DMS114 treated with DMSO at 0.1 percent for 48 hours (cell line): Measurements from ENCODE around the gene DOCK2.
"Not testable (repeated sequence)": the region's sequence is repeated elsewhere in the genome, so short reads cannot be mapped to it uniquely, and the experiment has no call there.

ENCODE experiments used
- DNase-seq: peaks from one replicate; lab custom pipeline; 2025; ENCODE audit not compliant: unreplicated experiment; lab: John Stamatoyannopoulos, UW

Gene DOCK2

DNA sequence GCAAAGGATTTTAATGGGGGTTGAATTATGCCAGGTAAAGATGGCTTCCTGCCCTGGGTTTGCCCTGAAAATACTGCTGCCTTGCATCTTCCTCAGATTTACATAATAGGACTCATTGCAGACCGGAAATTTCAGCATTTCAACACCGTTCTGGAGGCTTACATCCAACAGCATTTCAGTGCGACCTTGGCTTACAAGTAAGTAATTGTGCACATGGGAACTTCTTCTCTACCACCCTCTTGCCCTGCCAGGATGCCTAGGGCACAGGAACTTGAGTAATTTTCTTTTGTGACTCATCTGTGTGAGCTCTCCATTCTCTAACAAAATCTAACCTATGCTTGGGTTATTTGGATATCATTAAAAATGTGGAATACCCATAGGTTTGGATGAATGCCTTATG, 80.2 kb downstream of the DOCK2 start:
- DNase-seq = no peak

DNA sequence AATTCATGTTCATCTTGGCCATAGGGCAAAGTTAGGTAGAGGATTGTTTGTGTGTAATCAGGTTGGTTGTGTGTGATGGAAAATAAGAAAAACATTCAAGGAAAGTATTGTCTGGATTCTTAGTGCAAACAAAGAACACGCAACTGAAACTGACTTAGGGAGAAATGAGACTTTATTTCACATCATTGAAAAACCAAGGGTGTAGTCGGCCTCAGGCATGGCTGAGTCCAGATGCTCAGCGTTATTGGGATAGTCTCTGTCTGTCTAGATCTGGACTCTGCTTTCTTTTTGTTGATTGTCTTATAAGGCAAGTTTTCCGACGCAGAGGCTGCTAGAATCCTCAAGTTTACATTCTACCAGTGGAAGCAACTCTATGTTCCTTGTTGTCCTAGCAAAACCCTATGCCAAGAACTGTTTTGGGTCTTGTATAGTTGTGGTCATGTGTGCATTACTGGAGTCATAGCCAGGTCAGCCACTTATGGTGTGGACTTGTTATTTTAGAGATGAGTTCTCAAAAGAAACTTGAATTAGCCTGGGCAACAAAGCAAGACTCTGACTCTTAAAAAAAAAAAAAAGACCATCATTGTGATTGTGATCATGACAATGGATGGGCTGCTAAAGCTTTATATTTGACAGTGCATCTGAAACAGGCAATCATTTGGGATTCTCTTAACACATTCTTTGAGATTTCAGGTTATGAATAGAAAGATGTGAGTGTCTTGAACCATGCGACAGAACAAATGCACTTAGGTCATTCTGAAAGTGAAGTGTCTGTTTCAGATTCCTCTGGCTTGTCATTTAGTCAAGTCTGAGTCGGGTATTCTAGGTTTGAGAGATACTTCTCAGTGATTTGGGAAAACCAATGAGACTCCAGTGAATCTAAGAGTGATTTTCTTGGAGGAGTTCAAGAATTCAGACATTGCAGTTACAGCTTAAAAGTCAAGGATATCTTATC, 82.6 kb downstream of the DOCK2 start:
- no peak for DNase-seq

DNA sequence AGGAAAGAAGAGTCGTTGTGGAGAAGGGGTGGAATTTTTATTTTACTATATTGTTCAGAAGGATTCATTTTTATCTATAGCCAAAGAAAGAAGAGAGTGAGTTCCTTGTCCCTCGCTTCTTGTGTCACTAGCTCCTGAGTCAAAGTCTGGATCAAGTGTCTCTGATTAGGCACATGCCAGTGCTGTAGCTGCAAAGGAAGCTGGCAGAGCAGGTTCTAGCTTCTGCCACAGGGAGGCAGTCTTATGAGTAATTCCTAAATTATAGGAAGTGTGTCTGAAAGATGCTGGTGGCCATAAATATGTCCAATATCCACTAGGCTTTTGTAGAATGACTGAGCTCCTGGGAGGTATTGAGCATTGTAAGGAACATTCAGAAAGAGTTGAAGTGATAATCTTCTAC, 84.7 kb downstream of the DOCK2 start:
- no peak for DNase-seq

DNA sequence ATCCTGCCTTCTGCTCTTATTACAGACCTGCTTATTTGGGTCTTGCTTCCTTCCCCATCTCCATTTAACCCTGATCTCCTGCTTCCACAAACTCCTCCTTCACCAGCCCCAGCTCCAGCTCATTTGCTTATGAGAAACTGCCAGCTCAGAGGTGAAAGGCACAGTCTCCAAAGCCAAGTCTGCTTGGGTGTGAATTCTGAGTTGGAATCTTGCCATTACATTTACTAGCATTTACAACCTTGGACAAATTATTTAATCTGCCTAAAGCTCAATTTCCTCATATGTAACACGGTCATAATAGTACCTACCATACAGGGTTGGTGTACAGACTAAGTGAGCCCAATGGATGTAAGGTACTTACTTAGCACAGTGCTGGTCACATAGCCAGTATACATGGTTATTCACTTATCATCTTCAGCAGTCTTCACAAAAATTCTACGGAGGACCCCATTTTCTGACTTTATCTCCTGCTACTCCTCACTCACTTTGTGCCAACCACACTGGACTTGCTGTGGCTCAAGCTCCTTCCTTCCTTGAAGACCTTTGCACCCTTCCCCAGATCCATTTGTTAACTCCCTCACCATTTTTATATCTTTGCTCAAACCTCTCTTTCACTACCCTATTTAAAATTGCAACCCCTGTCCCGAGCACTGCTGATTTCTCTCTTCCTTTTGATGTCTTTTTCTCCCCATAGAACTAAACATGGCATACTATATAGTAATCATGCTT, 86.2 kb downstream of the DOCK2 start:
- DNase-seq = no peak

DNA sequence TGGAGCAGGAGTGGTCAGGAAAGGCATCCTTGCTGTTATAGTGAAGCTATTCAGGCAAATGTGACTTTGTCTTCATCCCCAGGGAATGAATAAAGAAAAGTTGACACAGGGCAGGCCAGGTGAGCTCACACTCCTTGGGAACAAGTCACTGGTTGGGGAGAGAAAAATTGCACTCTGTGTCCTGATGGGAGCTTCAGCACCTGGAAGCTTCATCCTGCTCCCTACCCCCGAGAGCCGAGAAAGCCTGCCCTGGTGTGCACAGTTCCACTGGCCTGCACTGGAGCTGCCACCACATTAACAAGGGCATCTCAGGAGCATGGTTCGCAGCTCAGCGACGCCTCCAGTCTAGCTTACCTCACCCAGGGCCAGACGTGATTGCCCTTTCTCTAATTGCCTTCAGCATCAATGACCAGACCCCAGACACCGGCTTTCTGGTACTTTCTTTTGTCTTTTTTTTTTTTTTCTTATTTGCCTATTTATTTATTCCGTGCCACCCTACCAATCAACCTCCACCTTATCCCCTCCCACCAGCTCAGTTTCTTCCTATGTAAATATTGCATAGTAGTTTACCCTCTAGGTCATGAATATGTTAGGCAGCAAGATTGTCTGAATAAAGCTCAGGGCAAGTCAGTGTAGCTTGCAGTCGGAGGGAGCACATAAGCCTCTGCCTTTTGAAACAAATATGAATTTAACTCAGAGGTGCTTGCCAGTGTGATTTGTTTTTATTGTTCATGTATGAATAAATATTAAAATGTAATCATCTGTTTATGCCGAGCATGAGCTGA, 87.4 kb downstream of the DOCK2 start:
- DNase-seq = no peak

DNA sequence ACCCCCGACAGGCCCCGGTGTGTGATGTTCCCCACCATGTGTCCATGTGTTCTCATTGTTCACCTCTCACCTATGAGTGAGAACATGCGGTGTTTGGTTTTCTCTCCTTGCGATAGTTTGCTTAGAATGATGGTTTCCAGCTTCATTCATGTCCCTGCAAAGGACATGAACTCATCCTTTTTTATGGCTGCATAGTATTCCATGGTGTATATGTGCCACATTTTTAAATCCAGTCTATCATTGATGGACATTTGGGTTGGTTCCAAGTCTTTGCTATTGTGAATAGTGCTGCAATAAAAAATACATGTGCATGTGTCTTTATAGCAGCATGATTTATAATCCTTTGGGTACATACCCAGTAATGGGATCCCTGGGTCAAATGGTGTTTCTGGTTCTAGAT, 88.6 kb downstream of the DOCK2 start:
- not testable (repeated sequence) for DNase-seq

DNA sequence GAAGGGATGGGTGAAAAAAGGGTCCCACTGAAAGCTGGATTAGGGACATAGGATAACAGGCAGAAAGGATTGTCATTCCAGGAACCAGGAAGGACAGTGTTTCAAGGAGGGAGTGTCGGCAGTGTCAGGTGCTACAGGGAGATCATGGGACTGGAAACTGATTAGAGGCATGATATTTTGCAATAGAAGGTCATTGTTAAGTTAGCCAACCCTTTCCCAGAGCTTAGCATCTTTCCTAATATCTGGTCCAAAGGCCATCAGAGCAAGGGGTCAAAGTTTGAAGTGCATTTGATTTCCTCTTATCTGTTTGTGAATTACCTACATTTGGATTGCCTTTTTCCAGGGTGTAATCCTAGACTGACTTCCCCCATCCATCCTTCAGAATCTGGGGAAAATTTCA, 91.3 kb downstream of the DOCK2 start:
- DNase-seq = no peak

DNA sequence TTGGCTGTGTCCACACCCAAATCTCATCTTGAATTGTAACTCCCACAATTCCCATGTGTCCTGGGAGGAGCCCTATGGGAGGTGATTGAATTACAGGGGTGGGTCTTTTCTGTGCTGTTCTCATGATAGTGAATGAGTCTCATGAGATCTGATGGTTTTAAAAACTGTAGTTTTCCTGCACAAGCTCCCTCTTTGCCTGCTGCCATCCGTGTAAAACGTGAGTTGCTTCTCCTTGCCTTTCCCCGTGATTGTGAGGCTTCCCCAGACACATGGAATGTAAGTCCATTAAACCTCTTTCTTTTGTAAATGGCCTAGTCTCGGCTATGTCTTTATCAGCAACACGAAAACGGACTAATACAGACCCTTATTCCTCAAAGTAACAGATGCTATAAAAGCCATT, 94.1 kb downstream of the DOCK2 start:
- no peak for DNase-seq

DNA sequence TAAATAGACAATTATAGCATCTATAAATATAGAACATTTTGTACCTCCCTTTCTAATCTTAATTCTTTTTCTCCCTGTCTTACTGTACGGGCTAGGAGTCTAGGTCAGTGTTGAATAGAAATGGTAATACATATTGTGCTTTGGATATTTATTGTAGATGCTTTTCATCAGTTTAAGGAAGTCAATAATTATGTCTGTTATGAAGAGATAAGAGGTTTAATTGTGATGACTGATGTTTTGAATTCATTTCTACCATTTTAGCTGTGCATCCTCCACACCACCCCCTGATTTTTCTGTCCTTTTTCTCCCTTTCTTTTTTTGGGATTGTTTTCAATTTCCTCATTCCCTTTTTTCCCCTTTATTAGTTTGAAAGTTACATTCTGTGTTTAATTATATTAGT, 95.8 kb downstream of the DOCK2 start:
- DNase-seq = no peak

DNA sequence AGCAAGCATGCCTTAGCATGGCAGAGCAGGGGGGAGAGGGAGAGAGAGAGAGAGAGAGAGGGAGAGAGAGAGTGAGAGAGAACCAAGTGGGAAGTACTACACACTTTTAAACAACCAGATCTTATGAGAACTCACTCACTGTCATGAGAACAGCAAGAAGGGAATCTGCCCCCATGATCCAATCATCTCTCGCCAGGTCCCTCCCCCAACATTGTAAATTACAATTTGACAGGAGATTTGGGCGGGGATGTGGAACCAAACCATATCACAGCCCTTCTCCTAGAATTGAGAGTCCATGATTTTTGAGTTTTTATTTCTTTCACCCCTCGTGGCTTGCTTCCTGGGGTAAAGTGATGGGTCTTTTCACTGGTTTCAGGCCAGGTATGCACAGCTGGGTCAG, 98.8 kb downstream of the DOCK2 start:
- no peak for DNase-seq

DNA sequence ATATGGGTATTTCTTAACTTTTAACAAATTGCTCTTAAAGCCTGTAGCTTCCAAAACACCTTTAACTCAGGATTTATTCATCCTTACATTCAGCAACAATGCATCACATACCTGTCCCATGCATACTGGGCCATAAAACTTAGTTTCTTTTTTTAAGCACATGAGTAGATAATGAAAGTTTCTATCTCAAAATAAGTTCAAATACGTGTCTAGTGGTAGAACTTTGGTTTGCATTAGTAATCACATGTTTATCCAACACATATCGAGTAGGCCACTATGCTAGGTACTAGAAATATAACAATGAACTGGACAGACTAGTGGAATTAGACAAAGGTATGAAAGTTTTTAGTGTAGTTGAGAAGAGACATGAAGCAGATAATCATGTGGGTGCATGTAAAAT, 99.6 kb downstream of the DOCK2 start:
- no peak for DNase-seq

DNA sequence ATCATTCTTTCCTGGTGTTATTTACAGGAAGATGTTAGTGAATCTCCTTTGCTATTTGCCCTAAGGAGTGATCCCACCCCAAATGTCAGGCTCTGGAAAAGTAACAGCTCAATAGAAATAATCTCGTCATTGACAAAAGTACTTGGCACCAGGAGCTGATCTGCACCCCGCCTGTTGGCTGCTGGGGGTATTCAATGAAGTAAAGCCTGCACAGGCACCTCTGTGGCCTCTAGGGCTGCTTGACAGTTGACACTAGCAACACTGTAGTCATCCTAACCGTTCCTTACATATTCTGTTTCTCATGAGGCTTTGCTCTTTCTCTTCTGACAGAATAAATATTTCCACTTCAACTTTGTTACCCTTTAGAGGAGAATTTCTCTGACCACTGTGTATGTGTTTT, 103.4 kb downstream of the DOCK2 start:
- no peak for DNase-seq

DNA sequence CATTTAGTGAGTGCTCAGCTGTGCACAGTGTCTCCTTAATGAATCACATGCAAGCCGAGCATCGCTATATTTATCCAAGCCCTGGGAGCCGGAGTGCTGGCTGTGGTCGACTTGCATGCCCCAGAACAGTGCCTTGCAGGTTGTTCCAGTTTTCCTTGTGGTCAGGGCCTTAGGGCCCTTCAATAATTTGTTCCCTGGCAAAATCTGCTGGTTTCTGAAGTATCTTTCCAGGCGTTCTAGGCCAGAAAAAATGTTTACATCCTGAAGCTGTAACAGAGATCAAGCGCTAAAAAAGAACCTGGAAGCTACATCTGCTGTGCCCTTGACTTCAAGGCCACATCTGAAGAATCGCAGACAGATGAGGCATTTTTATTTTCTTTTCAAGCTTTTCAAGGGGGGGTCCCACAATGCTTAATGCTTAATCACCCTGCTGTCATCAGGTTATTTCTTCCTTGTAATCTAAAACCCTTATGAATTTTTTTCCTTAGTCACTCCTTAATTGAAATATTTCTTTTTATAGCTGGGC, 105.8 kb downstream of the DOCK2 start:
- no peak for DNase-seq

DNA sequence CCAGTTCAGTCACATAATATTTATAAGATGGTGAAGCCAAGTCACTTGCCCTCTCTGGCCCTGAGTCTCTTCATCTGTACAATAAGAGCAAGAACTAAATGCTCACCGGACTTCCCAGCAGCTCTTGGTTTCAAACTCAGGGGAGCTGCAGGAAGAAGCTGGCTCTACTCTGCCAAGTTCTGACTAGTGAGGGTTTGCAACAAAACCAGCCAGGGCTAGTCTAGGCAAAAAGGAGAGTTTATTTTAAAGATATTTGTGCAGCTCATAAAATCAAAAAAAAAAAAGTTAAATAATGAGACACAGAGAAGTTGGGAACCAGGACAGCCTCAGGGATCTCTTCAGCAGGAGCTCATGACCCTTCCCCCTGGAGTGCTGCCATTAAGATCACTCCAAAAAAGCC, 107.3 kb downstream of the DOCK2 start:
- no peak for DNase-seq

DNA sequence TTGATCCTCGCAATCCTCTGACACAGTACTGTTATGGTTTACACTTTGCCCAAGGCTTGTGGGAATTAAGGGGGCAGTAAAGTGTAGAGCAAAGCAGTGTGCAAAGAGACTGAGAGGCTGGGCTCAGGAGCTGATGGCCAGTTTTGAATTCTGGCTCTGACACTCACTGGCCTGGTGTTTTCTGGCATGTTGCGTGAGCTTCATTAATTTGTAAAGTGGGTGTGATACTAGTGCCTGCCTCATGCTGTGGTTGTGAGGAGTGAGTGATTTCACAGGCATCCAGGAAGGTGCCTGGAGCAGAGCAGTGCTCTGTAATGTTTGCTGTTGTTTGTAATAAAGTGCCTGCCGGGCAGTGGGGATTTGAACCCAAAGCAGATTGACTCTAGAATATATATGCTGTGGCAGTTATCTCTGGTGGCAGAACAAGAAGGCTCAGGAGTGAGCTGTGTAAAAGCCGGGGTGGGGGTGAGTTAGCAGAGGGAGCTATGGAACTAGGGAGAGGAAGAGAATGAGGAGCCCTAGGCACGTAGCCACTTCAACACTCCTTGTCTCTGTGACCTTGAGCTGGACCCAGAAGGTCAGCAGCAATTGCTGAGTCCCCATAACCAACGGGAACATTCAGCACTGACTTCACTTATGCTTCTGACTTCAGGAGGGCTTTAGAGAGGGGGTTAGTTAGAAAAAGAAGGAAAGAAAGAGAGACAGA, 108.5 kb downstream of the DOCK2 start:
- DNase-seq = no peak

DNA sequence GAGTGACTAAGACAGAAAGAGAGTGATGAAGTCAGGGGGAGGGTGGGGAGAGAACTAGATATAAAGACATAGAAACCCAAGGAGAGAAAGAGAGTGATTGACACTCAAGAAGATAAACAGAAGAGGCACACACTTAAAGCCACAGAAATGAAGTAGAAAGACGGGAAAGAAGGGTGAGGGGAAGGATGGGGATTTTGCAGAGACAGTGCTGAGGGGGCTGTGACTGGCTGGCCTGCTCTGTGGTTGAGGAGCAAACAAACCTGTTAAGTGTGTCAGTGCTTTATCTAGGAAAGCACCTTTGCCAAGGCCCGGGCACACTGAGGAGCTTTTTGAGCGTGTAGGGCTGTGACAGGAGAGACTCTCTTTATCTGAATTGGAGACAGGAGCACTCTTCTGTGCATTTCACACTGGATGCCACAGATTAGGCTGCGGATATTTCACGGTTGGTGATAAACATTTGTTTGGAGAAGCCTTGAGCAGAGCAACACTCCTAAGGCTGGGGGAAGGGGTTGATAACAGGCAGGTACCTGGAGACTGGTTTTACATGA, 109.1 kb downstream of the DOCK2 start:
- DNase-seq = no peak

DNA sequence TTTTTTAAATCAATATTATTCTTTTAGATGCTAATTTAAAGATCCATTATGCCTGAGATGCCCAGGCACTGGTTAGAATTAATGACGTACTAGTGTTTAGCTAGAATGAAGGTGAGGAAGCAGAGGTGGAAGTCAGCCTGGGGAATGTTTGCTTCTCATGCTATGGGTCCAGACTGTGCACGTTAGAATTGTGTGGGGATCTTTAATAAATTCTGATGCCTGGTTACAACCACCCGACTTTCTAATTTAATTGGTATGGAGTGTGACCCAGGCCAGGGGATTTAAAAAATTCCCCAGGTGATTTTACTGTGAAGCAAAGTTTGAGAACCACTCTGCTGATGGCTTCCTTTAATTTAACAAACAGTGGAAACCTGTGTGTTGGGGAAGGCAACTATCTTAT, 111.1 kb downstream of the DOCK2 start:
- DNase-seq = no peak

DNA sequence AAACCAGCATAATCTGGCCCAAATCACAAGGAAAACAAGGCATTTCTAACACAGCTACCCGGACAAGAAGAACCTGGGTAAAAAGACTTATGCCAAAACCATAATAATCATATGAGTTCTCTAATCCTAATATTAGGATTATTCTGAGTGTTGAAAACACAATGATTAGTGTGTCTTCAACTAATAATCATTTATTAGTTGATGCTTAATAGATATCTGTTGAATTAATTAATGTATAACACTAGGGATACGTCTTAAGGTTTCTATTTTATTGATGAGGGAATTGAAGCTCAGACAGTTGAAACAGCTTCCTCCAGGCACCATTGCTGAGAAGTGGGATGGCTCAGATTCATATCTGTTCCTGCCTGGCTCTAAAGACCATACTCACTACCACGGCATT, 112.2 kb downstream of the DOCK2 start:
- no peak for DNase-seq

DNA sequence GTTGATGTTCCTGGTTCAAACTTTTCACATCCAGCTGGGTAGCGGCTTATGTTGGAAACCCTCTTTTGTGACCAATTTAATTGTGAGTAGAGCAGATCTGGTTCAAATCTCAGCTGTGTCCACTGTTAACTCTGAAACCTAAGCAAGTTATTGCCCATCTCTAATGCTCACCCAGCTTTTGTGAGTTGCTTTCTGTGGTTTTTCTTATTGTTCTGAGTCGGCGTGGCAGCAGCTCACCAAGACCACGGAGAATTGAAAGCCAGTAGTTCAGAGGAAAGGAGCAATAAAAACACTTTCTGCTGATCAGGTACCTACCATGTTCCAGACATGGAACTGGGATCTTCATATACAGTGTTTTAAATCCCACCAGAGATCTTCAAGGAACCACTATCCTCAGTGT, 114.4 kb downstream of the DOCK2 start:
- DNase-seq = no peak

DNA sequence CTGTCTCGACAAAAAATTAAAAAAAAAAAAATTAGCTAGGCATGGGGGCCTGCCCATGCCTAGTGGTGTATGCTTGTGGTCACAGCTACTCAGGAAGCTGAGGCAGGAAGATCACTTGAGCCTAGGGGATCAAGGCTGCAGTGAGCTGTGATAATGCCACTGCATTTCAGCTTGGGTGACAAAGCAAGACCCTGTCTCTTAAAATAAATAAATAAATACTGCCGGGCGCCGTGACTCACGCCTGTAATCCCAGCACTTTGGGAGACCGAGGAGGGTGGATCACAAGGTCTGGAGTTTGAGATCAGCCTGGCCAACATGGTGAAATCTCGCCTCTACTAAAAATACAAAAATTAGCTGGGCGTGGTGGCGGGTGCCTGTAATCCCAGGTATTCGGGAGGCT, 115.5 kb downstream of the DOCK2 start:
- DNase-seq = not testable (repeated sequence)
